Stomach smooth muscle (tissue), 2 donors: Measurements from ENCODE around the gene TMEM240.
"Not testable (repeated sequence)": the region's sequence is repeated elsewhere in the genome, so short reads cannot be mapped to it uniquely, and the experiment has no call there.

ENCODE experiments used
- H3K27ac ChIP-seq: one replicate; pipeline ENCODE4 v1.7.0; 2013; ENCODE audit warnings: mild to moderate bottlenecking, low read length, inconsistent platforms
- H3K27me3 ChIP-seq, 2 donors: one replicate each; pipeline ENCODE4 v1.7.0; 2013; ENCODE audit warnings: low read length in 2 of 2; ENCODE audit not compliant: insufficient read depth in 2 of 2, control insufficient read depth in 1 of 2
- H3K36me3 ChIP-seq, 2 donors: one replicate each; pipeline ENCODE4 v1.7.0; 2013; ENCODE audit warnings: low read length in 2 of 2; ENCODE audit not compliant: control insufficient read depth in 2 of 2, insufficient read depth in 2 of 2
- H3K4me1 ChIP-seq: one replicate; pipeline ENCODE4 v1.7.0; 2013; ENCODE audit warnings: low read length; ENCODE audit not compliant: control insufficient read depth, insufficient read depth
- H3K4me3 ChIP-seq, 2 donors: one replicate each; pipeline ENCODE4 v1.7.0; 2013; ENCODE audit warnings: low read length in 2 of 2
- H3K9ac ChIP-seq, 2 donors: one replicate each; pipeline ENCODE4 v1.7.0; 2013; ENCODE audit warnings: low read length in 2 of 2, mild to moderate bottlenecking in 1 of 2
- H3K9me3 ChIP-seq, 2 donors: one replicate each; pipeline ENCODE4 v1.7.0; 2013; ENCODE audit warnings: low read length in 2 of 2; ENCODE audit not compliant: control insufficient read depth in 2 of 2
- donor health status: healthy.
- donor health status: Pancreatic carcinoma.

Gene TMEM240

DNA sequence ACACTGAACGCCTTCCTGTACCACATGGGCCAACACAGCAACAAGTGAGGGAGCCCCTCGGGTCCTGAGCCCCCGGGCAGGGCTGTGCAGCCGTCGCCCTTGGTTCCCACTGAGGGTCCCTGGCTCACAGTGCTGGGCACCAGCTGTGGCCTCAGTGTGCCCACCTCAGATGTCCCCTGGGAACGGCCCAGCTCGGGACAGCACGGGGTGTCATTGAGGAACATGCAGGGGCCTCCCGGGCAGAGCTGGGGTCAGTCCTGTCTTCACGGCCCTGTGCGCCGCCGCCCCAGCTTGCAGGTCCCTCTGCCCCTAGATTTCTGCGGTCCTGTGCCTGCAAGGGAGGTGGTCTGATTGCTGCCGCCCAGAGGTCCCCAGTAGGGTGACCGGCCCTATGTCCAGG, 51.2 kb downstream of the TMEM240 start:
- no peaks in the 10 kb centered on the region for H3K27me3 ChIP-seq
- H3K27ac ChIP-seq, result no peak overlapping the region
- H3K4me3 ChIP-seq, result no peak overlapping the region
- H3K9ac ChIP-seq, result no peak overlapping the region
- H3K4me1 ChIP-seq, result no peaks in the 10 kb centered on the region
- H3K36me3 ChIP-seq, result peaks cover 22 to 36% of the 10 kb centered on the region in 2 donors
- H3K9me3 ChIP-seq, result no peaks in the 10 kb centered on the region

GRCh38 chr1:1487701-1488100, 52.7 kb downstream of the TMEM240 start:
- H3K9me3 ChIP-seq, result no peaks in the 10 kb centered on the region
- H3K36me3 ChIP-seq, result peaks cover 29 to 39% of the 10 kb centered on the region in 2 donors
- H3K4me3 ChIP-seq, result no peak overlapping the region
- no peak overlapping the region for H3K27ac ChIP-seq
- no peaks in the 10 kb centered on the region for H3K4me1 ChIP-seq
- H3K27me3 ChIP-seq, result no peaks in the 10 kb centered on the region
- H3K9ac ChIP-seq, result no peak overlapping the region

- H3K36me3 ChIP-seq, result peaks cover 19 to 32% of the 10 kb centered on the region in 2 donors
- not testable (repeated sequence) for H3K9me3 ChIP-seq, H3K4me3 ChIP-seq, H3K27ac ChIP-seq, H3K4me1 ChIP-seq, H3K27me3 ChIP-seq, H3K9ac ChIP-seq
These were observed 54.6 kb downstream of the TMEM240 start for GRCh38 chr1:1485755-1486317.

DNA sequence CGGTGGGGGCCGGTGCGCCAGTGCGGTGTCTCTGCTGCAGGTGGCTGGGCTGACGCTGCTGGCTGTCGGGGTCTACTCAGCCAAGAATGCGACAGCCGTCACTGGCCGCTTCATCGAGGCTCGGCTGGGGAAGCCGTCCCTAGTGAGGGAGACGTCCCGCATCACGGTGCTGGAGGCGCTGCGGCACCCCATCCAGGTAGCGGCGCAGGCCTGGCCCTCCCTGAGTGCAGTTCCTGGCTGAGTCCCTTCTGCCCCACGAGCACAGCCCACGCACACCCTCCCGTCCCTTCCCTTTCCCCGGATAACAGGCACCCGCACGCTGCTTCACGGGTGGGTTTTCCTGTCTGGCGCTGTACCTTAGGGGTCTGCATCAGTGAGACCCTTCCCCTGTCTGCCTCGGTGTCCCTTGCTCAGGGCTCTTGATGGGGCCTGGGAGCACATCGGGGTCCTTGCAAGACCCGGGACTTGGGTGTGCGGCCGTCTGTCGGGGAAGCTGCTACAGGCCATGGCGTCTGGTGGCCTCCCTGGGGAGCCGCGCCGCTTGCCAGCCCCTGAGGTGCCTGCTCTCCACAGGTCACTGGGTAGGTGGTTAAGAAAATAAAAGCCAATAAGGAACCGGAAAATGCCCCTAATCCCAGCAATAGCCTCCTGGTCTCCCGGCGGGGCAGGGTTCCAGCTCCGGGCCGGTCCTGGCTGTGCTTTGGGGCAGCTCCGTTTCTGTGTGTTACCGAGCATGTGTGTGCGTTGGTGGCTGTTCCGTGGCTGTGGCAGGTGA, 55.3 kb downstream of the TMEM240 start:
- H3K27ac ChIP-seq, H3K9ac ChIP-seq, H3K4me1 ChIP-seq, H3K4me3 ChIP-seq, H3K27me3 ChIP-seq, H3K9me3 ChIP-seq: not testable (repeated sequence)
- peaks cover 15 to 28% of the 10 kb centered on the region in 2 donors for H3K36me3 ChIP-seq
